22Rv1 (cell line): ENCODE results near the gene TRIM2.

Experiments
- ZFX ChIP-seq: fragments of 450-650 bp; IDR thresholded peaks from 2 replicates; pipeline ENCODE4 v1.6.1; 2017; ENCODE audit warnings: antibody characterized with exemption, borderline replicate concordance
- TF ChIP-seq, protein P1 (sequence below): fragments of 450-650 bp; IDR thresholded peaks from 2 replicates; pipeline ENCODE4 v1.5.1; 2017; ENCODE audit warnings: mild to moderate bottlenecking

DNA sequence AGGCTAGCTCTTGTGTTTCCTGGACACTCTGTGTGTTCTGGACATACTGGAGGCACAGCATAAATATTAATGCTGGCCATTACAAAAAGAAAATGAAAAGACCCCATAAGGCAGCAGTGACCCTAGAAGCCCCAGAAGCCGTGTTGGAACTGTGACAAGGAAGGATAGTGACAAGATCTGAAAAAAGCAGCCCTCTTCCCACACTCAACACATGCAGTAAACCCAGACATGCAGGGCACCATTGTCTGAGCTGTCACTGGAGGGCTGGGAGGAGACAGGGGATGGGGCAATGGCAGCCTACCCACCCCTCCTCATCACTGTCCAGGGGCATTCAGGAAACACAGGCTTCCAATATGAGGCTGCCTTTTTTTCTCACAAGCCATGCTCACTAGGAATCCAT lies 6.5 kb downstream of the TRIM2 start:
- TF ChIP-seq, protein P1, sequence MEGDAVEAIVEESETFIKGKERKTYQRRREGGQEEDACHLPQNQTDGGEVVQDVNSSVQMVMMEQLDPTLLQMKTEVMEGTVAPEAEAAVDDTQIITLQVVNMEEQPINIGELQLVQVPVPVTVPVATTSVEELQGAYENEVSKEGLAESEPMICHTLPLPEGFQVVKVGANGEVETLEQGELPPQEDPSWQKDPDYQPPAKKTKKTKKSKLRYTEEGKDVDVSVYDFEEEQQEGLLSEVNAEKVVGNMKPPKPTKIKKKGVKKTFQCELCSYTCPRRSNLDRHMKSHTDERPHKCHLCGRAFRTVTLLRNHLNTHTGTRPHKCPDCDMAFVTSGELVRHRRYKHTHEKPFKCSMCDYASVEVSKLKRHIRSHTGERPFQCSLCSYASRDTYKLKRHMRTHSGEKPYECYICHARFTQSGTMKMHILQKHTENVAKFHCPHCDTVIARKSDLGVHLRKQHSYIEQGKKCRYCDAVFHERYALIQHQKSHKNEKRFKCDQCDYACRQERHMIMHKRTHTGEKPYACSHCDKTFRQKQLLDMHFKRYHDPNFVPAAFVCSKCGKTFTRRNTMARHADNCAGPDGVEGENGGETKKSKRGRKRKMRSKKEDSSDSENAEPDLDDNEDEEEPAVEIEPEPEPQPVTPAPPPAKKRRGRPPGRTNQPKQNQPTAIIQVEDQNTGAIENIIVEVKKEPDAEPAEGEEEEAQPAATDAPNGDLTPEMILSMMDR: no peak
- no peak for TF ChIP-seq ZFX
